ENCODE data around the gene CUL9.

Gene CUL9

DNA sequence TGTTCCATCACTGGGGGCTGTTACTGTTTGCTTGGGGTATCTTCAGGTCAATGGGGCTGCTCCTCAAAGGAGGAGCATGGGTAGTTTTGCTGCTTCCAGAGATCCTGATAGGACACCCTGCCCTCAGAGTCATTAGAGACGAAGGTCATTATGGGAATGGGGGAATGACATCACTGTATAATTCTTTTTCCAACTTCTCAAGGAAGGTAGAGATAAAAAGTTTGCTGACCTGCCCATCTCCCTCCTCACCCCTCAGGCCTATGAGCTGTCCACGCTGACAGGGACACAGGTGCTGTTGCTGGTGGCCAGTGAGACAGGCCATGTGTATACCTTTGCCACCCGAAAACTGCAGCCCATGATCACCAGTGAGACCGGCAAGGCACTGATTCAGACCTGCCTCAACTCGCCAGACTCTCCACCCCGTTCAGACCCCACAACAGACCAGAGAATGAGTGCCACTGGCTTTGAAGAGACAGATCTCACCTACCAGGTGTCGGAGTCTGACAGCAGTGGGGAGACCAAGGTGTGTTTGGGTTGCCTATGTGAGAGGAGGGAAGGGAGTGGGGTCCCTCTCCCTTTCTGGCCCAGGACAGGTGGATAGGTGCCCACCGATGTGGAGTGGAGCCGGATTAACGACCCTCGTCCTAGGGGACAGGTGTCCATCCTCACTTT, 8.3 kb upstream of the CUL9 start:
- no peak for DNase-seq

GRCh38 chr6:43174263-43175112, 7.5 kb upstream of the CUL9 start:
- DNase-seq: peak; percentile 88

DNA sequence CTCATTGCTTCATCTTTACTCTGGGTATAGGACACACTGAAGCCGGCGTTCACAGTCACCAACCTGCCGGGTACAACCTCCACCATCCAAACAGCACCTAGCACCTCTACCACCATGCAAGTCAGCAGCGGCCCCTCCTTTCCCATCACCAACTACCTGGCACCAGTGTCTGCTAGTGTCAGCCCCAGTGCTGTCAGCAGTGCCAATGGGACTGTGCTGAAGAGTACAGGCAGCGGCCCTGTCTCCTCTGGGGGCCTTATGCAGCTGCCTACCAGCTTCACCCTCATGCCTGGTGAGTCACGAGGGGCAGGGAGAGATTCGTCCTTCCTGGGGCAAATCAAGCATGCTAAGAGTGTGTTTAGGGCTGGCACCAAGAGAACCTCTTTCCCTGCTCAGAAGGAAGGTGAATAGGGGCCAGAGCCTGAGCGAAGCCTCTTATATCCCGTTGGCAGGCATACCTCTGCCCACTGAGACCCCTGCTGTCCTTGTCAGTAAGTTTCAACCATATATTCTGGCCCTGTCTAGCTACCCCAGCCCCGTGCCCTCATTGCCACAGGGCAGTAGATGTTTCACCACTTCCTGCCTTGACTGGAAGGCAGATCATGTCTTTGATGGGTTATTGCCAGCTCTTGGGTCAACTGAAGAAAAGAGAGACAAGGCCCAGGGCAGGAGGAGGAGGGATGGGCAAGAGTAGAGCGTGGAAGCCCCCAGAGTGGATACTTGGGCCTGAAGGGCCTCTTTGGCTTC, 6.1 kb upstream of the CUL9 start:
- no peak for DNase-seq

GRCh38 chr6:43176423-43176786, 5.6 kb upstream of the CUL9 start:
- no peak for DNase-seq

GRCh38 chr6:43178150-43178549, 3.8 kb upstream of the CUL9 start:
- DNase-seq: no peak

- DNase-seq: no peak
Measured at GRCh38 chr6:43178951-43179830, 2.8 kb upstream of the CUL9 start.

DNA sequence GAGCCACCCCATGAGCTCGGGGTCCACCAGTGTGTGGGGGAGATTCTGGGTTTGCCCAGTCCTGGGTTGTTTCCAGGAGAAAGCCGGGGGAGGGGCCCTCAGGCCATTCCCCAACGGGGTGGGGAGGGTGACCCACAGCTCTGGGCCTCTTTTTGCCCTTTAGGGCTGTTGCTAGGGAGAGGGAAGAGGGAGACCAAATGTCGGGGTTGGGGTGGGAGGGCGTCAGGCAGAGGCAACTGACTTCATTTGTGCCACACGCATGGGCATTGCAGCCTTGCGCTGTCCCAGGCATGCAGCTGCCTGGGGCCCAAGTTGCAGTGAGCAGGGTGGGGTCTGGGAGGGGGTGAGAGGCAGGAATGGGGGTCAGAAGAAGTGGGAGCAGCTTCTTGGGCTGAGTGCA, 1.9 kb upstream of the CUL9 start:
- DNase-seq: no peak

GRCh38 chr6:43180985-43181384, 1.0 kb upstream of the CUL9 start:
- no peak for DNase-seq

DNA sequence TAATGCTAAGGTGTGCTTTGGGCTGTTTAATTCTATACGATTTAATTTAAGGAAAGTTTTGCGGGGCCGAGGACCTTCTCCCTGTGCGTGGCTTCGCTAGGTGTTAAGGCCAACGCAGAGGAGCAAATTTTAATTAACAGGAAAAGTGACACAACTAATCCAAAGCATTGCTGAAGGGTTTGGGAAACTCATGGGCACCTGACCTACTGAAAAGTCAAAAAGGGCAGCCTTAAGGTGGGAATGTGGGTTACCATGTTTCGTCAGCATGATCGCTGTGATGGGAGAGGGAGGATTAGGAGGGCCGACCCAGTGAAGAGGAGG, 415 bp upstream of the CUL9 start:
- no peak for DNase-seq

DNA sequence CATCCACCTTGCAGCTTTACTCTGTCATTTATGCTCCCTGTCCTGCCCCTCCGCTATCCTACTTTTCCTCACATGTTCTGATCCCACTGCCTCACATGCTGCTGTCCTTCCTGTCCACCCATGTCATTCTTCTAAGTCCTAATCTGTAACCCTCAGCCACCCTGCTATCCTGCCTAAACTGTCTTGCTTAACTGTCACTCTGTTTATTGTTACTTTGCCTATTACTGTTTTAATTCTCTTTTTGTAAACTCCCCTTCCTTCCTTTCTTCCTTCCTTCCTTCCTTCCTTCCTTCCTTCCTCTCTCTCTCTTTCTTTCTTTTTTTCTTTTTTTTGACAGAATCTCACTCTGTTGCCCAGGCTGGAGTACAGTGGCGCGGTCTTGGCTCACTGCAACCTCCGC, 1.4 kb downstream of the CUL9 start:
- DNase-seq: no peak

DNA sequence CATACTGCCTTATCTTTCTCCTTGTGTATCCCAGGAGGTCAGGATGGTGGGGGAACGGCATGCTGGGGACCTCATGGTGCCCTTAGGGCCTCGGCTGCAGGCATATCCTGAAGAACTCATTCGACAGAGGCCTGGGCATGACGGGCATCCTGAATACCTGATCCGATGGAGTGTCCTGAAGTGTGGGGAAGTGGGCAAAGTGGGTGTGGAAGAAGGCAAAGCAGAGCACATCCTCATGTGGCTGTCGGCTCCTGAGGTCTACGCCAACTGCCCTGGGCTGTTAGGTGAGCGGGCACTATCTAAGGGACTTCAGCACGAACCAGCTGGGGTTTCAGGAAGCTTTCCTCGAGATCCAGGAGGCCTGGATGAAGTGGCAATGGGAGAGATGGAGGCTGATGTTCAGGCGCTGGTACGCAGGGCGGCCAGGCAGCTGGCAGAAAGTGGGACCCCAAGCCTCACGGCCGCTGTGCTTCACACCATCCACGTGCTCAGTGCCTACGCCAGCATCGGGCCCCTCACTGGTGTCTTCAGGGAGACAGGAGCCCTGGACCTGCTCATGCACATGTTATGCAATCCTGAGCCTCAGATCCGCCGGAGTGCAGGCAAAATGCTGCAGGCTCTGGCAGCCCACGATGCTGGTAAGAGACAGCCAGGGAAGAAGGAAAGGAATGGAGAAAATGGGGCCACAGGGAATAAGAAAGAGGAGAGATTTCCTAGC, 2.4 kb downstream of the CUL9 start:
- no peak for DNase-seq

- DNase-seq: no peak
Measured at GRCh38 chr6:43185391-43185985, 3.5 kb downstream of the CUL9 start.

DNA sequence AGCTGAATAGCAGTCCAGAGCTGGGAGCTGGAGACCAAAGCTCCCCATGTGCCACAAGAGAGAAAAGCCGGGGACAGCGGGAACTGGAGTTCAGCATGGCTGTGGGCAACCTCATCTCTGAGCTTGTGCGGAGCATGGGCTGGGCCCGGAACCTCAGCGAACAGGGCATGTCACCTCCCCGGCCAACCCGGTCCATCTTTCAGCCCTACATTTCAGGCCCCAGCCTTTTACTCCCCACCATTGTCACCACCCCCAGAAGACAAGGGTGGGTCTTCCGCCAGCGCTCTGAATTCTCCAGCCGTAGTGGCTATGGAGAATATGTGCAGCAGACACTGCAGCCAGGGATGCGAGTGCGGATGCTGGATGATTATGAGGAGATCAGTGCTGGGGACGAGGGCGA, 4.0 kb downstream of the CUL9 start:
- no peak for DNase-seq

DNA sequence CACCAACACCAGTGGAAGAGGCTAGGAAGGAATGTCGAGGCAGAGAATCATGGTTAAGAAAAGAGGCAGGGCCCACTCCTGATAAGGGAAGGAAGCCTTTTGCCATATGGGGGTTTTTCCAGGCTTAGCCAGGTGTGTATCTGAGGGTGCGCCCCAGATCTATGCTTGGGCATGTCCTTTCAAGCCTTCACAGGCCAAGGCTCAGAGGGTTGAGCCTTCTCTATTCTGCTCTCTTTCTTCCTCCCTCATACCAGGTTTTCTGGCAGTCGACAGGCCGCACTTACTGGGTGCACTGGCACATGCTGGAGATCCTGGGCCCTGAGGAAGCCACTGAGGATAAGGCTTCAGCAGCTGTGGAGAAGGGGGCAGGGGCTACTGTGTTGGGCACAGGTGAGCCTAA, 4.7 kb downstream of the CUL9 start:
- no peak for DNase-seq

GRCh38 chr6:43187821-43188220, 5.8 kb downstream of the CUL9 start:
- no peak for DNase-seq

DNA sequence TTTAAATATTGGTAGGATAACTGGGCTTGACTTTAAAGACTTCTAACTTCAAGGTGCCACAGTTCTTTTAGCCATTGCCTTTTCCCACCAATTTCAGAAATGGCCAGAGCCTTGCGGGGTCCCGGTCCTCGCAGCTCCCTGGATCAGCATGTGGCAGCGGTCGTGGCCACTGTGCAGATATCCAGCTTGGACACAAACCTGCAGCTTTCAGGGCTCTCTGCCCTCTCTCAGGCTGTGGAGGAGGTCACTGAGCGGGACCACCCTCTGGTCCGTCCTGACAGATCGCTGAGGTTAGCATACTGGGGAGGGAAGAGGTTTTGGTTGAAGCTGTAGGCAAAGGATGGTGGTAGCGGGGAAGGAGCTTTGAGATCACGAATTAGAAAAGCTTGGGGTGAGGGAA, 6.4 kb downstream of the CUL9 start:
- DNase-seq: no peak

GRCh38 chr6:43189776-43190304, 7.8 kb downstream of the CUL9 start:
- no peak for DNase-seq

DNA sequence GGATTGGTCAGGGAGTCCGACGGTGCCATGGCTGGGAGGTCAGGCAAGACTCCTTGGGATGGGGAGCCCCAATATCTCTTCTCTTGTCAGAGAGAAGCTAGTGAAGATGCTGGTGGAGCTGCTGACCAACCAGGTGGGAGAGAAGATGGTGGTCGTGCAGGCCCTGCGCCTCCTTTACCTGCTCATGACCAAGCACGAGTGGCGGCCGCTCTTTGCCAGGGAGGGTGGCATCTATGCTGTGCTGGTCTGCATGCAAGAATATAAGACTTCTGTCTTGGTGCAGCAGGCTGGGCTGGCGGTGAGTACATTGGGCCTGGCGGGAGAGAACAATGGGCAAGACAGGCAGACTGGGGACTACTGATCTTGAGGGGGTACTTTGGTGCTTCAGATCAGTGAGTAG, 10.9 kb downstream of the CUL9 start:
- no peak for DNase-seq

DNA sequence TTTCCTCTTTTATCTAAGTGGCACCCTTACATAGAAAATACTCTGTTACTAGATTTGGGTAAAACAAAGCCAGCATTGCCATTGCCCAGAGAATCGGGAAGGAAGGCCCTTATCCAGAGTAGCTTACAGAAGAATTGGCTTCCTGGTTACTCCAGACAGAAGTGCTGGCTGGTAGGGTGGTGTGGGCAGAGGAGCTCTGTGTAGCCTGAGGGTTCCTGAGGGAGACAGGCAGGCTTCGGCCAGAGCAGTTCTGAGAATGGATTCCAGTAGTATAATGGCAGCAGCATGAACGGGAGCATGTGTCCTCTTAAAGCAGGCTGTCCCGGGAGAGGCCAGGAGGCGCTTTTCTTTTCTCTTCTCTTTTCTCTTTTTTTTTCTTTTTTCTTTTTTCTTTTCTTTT, 11.9 kb downstream of the CUL9 start:
- DNase-seq: no peak

GRCh38 chr6:43196337-43196736, 14.3 kb downstream of the CUL9 start:
- DNase-seq: no peak

GRCh38 chr6:43199912-43200311, 17.9 kb downstream of the CUL9 start:
- DNase-seq: no peak

DNA sequence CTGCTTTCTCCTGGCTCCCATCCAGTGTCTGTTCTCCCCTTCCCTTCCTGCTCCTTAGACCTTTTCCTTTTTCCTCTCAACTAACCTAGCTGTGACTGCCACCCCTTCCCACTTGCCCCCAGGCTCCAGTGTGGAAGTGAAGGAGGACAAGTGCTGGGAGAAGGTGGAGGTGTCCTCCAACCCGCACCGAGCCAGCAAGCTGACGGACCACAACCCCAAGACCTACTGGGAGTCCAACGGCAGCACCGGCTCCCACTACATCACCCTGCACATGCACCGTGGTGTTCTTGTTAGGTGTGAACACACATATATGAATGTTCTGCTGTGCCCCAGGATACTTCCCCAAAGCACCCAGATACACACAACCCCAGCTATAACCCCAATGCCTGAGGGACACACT, 18.5 kb downstream of the CUL9 start:
- DNase-seq: no peak
